SKM-1 (cell line): ENCODE data around the gene DAPK1.

Experiments used
- DNase-seq: peaks from one replicate; lab custom pipeline; 2025; ENCODE audit not compliant: unreplicated experiment; lab: John Stamatoyannopoulos, UW

Gene DAPK1

DNA sequence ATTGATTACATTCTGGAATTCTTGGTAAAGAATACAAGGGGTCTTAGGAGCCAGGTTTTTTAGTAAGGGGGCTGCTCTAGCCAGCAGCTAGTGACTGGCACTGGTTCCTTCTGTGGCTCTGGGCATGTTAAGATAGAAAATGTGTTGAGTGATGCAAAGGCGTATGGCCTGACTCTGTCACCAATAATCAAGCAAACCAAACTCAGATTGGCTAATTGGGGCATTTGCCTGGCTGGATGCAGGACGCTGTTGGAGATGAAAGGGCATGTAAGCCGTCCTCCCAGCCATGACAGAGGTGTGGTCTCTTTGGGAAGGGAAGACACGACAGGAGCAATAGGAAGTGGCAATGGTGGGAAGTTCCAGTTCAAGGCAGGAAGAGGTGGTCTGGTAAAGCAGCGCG lies 140.6 kb downstream of the DAPK1 start:
- DNase-seq, result no peak

DNA sequence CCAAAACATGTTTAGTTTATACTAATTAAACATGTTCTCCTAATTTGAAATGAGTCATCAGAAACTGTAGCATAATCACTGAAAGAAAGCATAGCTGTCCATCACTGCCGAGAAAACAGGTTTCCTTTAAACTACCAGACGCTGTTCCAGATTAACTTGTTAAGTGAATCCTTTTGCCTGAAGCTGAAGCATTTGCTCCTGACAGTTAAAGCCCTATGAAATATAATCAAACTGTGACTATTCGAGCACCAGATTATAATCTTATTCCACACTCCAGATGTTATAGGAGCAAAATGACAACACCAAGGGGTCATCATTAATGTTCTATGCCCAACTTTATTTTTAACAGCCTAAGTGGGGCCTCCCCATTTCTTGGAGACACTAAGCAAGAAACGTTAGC lies 142.3 kb downstream of the DAPK1 start:
- DNase-seq, result no peak

DNA sequence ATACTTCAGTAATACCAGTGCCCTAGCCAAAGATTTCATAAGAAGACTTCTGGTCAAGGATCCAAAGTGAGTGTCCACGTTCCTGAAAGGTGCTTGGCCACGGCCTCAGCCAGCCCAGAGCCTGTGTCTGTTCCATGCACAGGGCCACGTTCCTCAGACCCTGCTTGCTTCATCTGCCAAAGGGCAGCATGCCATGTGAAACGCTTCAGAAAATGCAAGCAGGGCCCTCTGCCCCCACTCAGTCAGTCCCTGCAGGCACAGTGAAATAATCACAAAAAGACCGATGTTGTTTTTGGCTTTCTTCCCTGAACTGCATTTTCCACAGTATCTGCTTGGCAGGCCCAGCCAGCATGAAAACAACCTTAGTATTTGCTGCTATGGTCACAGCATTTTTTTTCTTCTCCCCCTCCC lies 142.7 kb downstream of the DAPK1 start:
- DNase-seq, result no peak

DNA sequence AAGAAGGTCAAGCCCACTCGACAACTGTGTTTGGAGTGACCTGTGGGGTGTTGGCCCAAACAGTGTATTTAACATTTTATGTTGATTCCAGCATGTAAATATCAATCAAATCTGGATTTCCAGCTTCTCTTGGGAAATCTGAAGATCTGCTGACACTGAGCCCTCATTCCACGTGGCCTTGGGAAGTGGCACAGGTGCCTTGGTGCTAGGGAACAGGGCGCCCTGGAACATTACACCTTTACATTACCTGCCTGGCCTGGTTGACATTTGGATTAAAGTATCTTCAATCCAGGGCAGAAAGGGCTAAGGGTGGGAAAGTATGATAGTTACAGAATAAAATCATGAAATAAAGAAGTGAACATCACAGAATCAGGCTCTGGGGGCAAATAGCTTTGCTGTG lies 143.4 kb downstream of the DAPK1 start:
- no peak for DNase-seq

DNA sequence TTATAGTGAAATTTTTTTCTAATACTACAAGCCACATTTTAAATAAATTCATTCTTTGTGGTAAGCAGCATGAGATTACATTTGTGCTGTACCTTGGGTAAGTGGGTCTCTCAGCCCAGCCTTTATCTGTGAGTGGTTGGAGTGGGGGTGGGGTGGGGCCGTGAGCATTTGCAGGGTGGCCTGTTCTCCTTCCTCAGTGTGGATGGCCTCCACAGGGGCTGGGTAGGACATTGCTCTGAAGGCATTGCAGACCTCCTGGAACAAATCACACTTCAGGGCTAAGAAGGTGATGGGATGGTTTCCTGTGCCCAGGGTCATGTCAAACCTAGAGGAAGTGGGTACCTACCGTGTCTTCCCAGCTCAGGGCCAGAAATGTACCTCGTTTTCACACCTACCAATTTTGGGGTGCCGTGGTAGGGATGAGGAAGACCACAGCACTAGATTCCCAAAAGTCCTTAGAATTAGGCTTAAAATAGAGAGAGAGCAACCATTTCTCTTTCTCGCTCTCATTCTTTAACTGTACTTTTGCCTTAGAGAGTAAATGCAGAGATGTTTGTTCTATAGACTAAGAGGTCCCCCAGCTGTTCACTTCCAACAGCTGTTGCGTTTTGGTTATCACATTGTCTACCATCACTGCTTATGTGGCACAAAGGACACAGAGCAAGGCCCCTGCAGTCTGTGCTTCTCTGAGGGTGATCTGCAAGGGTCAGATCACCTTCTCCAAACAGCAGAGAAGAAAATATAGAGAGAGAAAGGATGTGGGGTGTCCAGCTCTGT lies 144.9 kb downstream of the DAPK1 start:
- DNase-seq, result no peak

DNA sequence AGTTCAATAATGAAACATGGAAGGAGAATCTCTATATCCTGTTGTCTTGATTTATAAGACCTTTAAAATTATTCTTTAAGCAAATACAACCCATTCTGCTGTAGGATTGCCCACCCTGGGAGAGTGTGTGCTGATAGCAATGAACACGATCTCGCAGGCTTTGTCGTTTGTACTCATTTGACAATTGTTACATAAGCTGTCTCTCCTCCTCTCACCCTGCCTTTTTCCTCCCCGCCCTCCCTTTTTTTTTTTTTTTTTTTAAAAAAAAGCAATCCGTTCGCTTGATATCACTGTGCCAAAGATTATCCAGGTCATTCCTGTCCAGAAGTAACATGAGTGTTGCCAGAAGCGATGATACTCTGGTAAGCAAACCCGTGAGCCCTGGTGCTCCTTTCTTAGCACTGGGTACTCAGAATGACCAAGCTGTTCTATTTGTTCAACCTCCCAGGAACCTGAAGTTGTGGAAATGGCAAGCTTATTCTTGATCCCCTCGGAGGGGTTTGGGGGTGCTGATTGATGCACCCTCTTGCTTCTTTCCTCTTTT lies 145.5 kb downstream of the DAPK1 start:
- no peak for DNase-seq

DNA sequence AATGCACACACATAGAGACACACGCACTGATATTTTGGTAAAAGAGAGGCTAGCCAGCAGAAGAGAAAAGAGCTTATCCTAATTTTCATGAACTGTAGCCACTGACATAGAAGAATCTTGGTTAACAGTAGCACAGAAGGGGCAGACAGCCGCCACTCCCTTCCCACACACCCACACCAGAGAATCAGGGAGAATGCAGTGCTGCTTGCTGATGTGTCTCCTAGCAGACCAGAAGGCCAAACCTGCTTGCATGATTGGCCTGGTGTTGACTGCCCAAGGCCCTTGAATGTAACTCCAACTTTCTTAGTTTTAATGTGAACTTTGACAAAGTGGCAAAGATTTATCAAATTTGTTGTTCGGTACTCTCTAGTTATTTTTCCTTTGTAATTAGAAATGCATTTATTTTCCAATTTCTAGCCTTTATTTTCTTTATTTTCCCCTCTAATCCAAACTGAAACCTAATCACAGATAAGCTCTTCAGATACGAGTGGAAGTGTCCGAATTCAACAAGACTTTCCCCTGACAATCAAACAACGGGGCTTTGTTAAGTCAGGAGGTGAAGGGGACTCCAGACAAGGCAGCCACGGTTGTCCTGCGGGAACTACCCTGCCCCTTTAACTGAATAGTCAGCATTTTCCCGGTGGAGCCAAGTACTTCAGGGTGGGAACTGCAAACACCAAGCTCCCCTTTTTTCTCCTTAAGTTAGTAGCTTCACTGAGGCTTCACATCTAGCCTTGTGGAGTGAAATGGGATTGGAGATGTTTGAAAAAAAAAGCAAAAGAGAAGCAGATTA lies 146.3 kb downstream of the DAPK1 start:
- DNase-seq, result no peak

DNA sequence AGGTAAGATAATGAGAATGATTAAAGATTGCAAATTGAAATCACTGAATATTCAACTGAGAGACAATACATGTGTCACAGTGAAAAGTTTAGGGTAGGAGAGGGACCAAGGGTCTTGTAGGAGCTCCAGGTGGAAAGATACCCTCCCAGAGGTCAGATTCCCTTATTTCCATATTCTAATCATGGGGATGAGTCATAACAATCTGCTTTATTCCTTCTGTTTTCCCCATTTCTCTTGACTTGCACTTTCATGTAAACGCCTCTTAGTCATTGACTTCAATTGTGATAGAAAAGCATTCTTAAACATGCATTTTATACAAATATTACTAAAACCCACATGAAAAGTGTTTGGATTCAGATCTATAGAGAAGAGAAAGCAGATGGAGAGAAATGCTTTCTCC lies 147.0 kb downstream of the DAPK1 start:
- no peak for DNase-seq

DNA sequence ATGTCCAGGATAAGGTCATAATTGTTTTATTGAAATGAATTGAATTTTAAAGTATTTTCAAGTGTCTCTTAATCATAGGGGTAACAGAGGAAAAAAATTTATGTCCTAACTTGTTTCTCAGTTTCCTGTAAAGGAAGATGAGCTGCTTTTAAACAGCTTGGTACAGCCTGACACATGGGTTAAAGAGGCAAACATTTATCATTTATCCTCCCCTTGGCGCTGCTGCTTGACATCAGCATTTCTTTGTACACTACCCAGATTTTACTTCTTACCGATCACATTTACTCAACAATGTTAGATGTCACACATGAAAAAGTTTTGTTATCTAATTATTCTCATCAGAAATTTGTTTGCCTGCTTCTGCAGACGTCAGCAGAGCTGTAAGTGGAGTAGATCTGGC lies 148.9 kb downstream of the DAPK1 start:
- no peak for DNase-seq

DNA sequence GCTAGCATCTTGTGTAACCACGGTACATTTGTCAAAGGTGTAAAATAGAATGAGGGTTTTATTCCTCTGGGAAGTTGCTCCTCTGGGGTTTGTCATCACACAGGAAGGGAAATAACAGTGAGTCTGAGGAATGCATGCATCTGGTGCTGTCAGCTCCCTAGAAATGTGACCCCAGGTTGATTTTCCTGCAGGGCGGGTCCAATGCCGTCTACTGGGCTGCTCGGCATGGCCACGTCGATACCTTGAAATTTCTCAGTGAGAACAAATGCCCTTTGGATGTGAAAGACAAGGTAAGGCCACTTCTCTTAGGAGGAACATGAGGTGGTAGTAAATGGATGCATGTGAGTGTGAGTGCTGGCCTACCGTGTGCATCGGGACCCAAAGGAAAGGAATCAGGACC lies 149.4 kb downstream of the DAPK1 start:
- DNase-seq, result no peak

DNA sequence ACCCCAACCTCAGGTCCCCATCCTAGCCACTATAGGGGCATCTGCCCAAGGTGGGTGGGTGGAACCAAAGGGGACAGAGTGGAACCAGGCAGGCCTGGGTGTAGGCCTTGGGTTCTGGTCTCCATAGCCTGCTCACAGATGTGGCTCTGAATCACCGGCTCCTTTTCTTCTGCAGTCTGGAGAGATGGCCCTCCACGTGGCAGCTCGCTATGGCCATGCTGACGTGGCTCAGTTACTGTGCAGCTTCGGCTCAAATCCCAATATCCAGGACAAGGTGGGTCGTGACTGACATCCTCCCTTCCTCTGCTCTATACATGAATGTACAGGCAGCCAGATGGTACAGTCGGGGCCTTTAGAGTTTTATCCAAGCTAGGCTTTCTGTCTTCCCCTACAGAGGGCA lies 150.9 kb downstream of the DAPK1 start:
- DNase-seq, result no peak

DNA sequence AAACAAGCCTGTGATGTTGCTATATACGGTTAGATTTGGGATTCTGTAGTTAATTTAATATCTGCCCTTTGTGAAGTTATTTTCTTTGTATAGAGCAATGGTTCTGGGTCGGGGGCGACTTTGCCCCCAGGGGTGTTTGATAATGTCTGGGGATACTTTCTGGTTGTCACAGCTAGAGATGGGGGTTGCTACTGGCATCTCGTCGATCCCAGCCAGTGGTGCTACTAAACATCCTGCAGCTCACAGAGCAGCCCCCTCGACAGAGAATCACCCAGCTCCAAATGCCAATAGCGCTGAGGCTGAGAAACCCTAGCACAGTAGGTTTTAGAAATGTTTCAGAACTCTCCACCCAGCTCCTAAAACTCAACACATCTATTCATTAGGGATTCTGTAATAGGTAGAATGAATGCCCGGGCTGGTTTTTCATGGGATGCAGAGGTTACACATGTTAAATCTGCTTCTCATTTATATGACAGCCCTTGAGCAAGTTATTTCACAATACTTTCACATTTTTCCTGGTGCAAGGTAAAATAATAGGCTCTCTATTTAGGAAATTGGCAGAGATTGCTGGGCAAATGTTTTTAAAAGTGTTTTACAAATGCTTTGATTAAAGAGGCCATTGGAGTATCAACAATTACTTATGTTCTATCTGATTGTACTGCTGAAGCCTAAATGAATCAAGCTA lies 153.1 kb downstream of the DAPK1 start:
- DNase-seq, result no peak

DNA sequence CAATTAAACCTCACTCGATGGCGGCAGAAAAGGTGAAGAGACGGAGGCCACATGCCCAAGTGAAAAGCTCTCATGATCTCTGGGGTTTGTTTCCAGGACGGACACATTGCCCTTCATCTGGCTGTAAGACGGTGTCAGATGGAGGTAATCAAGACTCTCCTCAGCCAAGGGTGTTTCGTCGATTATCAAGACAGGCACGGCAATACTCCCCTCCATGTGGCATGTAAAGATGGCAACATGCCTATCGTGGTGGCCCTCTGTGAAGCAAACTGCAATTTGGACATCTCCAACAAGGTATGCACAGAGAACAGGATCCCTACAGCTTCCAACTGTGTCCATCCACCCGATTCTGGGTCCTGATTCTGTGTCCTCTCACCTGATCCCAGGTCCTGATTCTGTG lies 153.8 kb downstream of the DAPK1 start:
- no peak for DNase-seq

DNA sequence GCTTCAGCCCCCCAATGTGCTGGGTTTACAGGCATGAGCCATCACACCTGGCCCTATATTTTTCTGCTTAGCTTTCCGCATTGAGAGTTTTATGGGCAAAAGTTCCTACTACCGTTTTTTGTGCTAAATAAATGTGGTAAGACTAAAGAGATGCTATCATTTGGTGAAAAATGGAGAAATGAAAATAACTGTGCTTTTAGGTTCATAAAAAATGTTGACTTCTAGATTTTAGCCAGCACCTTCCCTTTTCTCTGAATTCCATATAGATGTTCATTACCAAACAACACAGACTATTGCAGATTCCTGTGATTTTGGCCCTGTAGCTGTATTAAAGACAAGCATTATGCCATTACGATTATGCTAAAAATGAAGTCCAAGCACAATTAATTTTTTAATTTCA lies 156.3 kb downstream of the DAPK1 start:
- DNase-seq, result no peak

DNA sequence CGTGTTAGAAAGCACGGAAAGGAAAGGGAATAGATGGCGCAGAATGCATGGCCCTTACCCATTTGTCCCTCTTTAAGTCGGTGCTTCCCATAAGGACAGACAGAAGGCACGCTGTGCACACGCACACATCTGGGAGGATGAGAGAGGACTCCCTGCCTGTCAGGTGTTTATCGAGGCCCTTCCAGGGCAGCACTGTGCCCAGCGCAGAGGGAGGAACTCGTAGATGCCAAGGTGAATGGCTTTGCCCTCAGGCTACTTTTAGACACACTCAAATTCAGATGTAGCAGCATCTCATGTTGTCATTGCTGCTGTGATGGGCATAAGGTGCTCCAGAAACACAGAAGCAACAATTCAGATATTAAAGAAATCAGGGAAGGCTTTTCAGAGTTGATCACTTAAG lies 158.1 kb downstream of the DAPK1 start:
- no peak for DNase-seq

DNA sequence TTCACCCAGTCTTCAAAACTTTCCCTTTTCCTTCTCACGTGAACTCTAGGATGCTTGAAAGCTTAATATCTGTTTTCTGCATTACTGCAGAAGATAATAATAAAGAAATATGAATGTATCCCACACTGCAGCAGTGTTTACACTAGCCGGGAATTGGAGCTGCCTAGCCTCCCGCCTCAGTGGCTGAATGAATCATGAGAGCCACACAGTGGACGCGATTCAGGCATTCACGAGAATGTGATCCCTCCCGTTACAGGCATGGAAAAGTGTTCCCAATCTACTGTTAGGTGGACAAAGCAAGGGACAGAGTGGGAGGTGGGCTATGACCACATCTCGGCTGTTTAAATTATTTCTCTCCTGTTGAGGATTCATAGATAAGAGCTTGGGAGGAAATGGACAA lies 158.8 kb downstream of the DAPK1 start:
- no peak for DNase-seq

DNA sequence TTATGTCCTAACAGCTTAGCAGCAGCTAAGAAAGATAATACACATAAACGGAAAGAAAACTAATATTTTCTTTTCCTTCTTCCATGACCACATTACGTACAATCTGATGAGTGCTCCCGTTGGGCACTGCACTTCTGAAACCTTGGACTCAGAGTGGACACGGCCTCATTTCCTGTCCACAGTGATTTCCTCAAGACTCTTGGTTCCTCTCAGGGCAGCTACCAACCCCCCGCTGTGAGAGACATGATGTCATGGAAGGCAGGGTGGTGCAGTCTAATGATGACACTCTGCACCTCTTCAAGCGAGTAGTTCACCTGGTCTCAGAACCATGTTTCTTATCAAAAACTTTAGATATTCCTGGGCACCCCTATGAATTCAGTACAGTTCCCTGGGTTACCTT lies 159.5 kb downstream of the DAPK1 start:
- no peak for DNase-seq

DNA sequence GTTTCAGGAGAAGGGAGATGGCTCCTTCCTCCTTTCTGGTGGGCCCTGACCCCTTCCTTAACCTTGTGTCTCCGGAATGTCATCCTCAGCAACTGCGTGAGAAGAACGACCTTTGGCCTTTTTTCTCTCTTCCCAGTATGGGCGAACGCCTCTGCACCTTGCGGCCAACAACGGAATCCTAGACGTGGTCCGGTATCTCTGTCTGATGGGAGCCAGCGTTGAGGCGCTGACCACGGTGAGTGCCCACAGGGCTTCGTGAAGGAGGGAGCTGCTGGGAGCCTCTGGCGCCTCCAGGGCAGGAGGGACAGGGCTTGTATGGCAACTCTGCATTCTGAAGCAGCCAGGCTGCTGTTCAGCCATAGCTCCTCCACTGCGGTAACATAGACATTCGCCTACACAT lies 160.2 kb downstream of the DAPK1 start:
- no peak for DNase-seq

DNA sequence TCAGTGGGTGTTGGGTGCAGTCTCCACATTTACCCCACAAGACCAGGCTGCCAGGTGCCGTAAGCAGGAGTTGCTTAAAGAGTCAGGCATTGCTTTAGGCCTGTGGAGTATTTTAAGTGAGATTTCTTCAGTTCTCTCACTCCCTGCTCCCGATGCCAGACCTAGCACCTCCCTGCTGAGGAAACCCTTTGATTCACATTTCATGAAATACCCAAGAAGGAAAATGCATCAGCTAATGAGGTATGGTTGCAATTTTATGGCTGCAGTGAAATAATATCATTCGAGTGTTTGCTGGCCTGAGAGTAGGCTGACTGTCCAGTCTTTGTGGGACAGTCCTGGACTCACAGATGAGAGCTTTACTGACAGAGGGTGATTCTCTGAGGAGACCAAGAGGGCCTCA lies 160.8 kb downstream of the DAPK1 start:
- no peak for DNase-seq

DNA sequence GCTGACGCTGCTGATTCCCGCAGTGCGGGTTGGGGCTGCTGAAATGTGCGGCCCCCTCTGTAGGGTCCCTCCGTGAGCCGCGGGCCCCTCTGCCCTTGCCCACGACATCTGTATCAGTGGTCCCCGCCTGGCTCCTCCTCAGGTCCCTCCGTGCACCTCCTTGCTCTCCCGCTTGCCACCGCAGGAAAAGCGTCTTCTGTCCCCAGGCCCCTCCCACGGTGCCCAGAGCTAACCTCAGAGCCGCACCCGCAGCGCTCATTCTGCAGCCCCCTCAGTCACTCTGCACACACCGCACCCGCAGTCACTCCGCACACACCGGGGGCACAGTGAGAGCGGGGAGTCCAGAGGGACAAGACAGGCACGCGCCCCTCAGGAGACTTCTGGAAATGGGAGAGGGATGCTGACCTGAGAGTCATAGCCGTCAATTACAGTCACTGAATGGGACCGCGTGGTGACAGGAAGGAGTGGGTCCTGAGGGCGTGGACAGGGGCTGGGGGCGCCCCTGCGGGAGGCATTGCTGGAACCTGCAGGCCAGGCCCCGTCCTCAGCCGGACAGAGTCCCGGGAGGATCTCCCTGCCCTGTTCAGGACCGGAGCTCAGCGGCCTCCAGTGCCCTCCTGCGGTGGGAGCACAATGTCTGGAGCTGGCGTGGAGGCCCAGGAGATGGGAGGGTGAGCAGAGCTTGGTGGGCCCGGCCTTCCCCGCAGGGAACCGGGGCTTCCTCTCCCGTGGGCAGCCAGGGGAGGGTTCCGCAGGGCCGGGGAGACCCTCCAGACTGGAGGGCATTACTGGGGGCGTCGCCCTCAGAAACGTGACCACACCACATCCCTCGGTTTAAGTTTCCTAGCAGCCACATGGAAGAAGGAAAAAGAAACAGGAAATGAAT lies 162.1 kb downstream of the DAPK1 start:
- no peak for DNase-seq

DNA sequence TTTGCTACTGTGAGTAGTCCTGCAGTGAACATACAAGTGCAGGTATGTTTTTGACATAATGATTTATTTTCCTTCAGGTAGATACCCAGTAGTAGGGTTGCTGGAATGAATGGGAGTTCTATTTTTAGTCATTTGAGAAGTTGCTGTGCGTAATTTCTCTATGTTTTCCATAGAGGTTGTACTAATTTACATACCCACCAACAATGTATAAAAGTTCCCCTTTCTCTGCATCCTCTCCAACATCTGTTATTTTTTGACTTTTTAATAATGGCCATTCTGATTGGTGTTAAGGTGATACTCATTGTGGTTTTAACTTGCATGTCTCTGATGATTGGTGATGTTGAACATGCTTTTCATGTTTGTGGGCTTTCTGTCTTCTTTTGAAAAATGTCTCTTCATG lies 163.6 kb downstream of the DAPK1 start:
- DNase-seq, result no peak
